Pancreas (tissue), 10 donors: Measurements from ENCODE around the gene CHST5. TPM values are rescaled to one million over a fixed set of nuclear protein-coding genes. Genes with fewer than 3 reads are reported as not detected.
"Not testable (repeated sequence)": the region's sequence is repeated elsewhere in the genome, so short reads cannot be mapped to it uniquely, and the experiment has no call there.

Experiments used
- ATAC-seq, 4 donors: fragments of 200-7000 bp; cut with Tn5 transposase; one replicate each; pipeline versions ENCODE4 v1.8.0 to v1.9.1; 2020; ENCODE audit warnings: mild to moderate bottlenecking in 4 of 4, moderate library complexity in 4 of 4
- DNase-seq, 6 donors: peaks; one replicate each; pipeline ENCODE4 v3.0.0-alpha.2; 2020
- FAIRE-seq: peaks from 2 replicates; lab custom pipeline; 2012; peaks lifted over from hg19 to GRCh38; lab: Jason Lieb, UNC
- H3K27ac ChIP-seq, 4 donors: fragments of 200-600 bp; sonication (generic); 1 replicate in 3 of 4; 2 replicates in 1 of 4; pipeline versions ENCODE4 v1.5.0 to v1.8.0; 2020
- H3K27me3 ChIP-seq, 4 donors: fragments of 200-600 bp; one replicate each; pipeline ENCODE4 v1.8.0; 2021
- H3K36me3 ChIP-seq, 3 donors: fragments of 200-600 bp; sonication (generic) in 1 of 3; one replicate each; pipeline versions ENCODE4 v1.5.0 to v1.8.0; 2020 to 2021
- H3K4me1 ChIP-seq, 3 donors: fragments of 200-600 bp; one replicate each; pipeline ENCODE4 v1.8.0; 2021
- H3K4me3 ChIP-seq, 4 donors: fragments of 200-600 bp; sonication (generic) in 2 of 4; one replicate each; pipeline versions ENCODE4 v1.5.0 to v1.8.0; 2020 to 2021
- H3K9me3 ChIP-seq, 4 donors: fragments of 200-600 bp; one replicate each; pipeline ENCODE4 v1.8.0; 2021
- CTCF ChIP-seq, 4 donors: fragments of 200-600 bp; sonication (generic) in 3 of 4; IDR thresholded peaks; one replicate each; pipeline versions ENCODE4 v1.5.0 to v1.8.0; 2021; ENCODE audit warnings: antibody characterized with exemption in 4 of 4
- WGBS, 2 donors: extraction: QIAGEN DNeasy Blood & Tissue Kit; methylation state at CpG; one replicate each; pipeline ENCODE4 v1.1.7; 2013; 5-methylcytosine and 5-hydroxymethylcytosine counted together
- intact Hi-C, 3 donors: fragments of 100-400 bp; cut with DNase I; formaldehyde crosslinking; loops; one replicate each; pipeline versions ENCODE4 v1.11.1 to v1.14.2; 2022
- polyA plus RNA-seq, 2 donors: library from polyadenylated mRNA; stranded (reverse); fragments of 200-250 nt; gene quantifications; one replicate each; pipeline ENCODE4 v1.2.3, GENCODE V29; 2013
- total RNA-seq, 6 donors: library from RNA; stranded (reverse); fragmentation: NEBNext Ultra II Directional in 4 of 6; extraction: Animal tissue kit (Norgen Biotek cat#: 25700) in 4 of 6; gene quantifications; one replicate each; pipeline versions ENCODE4 v1.2.1 to v1.2.4, GENCODE V29; 2021 to 2023
- donor health status: healthy with polysubstance abuse.
- donor health status: DM: no; HTN: no; CAD: no; lungs with moderate emphysema.
- donor health status: DM: no; HTN: no; CAD: no.
- donor health status: control.
- donor health status: control.
- donor health status: Bipolar disorder and iron deficiency.
- donor health status: DM: yes; HTN: yes; CAD: no.
- donor health status: DM: no; HTN: no; CAD: no.
- donor health status: DM: no; HTN: no; CAD: no.
- donor health status: DM: yes; HTN: yes; CAD: no.

The CHST5 gene
- total and polyA plus RNA-seq, 8 donors, result 0.06 to 0.28 (median 0.15) TPM; not detected in 1

GRCh38 chr16:75546293-75546692 lies 10.4 kb upstream of the CHST5 start:
- H3K27ac ChIP-seq, result no peak overlapping the region
- TF ChIP-seq CTCF (IDR thresholded peaks at IDR 0.05), result no peak
- no peaks in the 10 kb centered on the region for H3K36me3 ChIP-seq
- no peak overlapping the region for H3K4me3 ChIP-seq
- FAIRE-seq (no peak), ATAC-seq (no peak), DNase-seq (no peak)
- H3K27me3 ChIP-seq, result no peaks in the 10 kb centered on the region
- WGBS, 2 donors, result 90 to 96% methylated on average over 7 of the region's 7 CpGs
- intact Hi-C loops, result no loop called here
- no peaks in the 10 kb centered on the region for H3K4me1 ChIP-seq
- H3K9me3 ChIP-seq, result no peaks in the 10 kb centered on the region

GRCh38 chr16:75545879-75546278 lies 10.0 kb upstream of the CHST5 start:
- H3K4me1 ChIP-seq, H3K4me3 ChIP-seq, H3K36me3 ChIP-seq, H3K27me3 ChIP-seq, FAIRE-seq, H3K9me3 ChIP-seq, H3K27ac ChIP-seq, intact Hi-C loops, DNase-seq, ATAC-seq: not testable (repeated sequence)
- no CpG with 5 or more reads among the region's 1 CpG for WGBS, 2 donors

GRCh38 chr16:75542462-75542861 lies 6.6 kb upstream of the CHST5 start:
- FAIRE-seq, H3K27me3 ChIP-seq, intact Hi-C loops, H3K27ac ChIP-seq, H3K4me3 ChIP-seq, H3K9me3 ChIP-seq, DNase-seq, H3K36me3 ChIP-seq, ATAC-seq, H3K4me1 ChIP-seq: not testable (repeated sequence)
- 93% methylated on average over 8 of the region's 8 CpGs for WGBS, 2 donors

GRCh38 chr16:75541236-75541635 lies 5.3 kb upstream of the CHST5 start:
- Histone ChIP-seq H3K27me3 (no peaks in the 10 kb centered on the region), H3K36me3 (no peaks in the 10 kb centered on the region), H3K9me3 (no peaks in the 10 kb centered on the region), H3K4me1 (no peaks in the 10 kb centered on the region), H3K4me3 (no peak overlapping the region), H3K27ac (no peak overlapping the region)
- no peak for TF ChIP-seq CTCF (IDR thresholded peaks at IDR 0.05)
- no peak for ATAC-seq
- no peak for DNase-seq
- no peak for FAIRE-seq
- intact Hi-C loops, result no loop called here
- 67 to 69% methylated on average over 5 of the region's 5 CpGs for WGBS, 2 donors

GRCh38 chr16:75538882-75539565 lies 3.1 kb upstream of the CHST5 start:
- DNase-seq, intact Hi-C loops, H3K4me3 ChIP-seq, H3K4me1 ChIP-seq, FAIRE-seq, H3K27me3 ChIP-seq, H3K9me3 ChIP-seq, H3K27ac ChIP-seq, H3K36me3 ChIP-seq: not testable (repeated sequence)
- 68 to 72% methylated on average over 6 to 8 of the region's 10 CpGs for WGBS, 2 donors
- ATAC-seq, result peak in 3 of 4 donors; percentile 35 to 73 (median 41)

GRCh38 chr16:75537776-75538175 lies 1.9 kb upstream of the CHST5 start:
- TF ChIP-seq CTCF (IDR thresholded peaks at IDR 0.05), result no peak
- no peak for DNase-seq
- H3K36me3 ChIP-seq, result no peaks in the 10 kb centered on the region
- ATAC-seq, result no peak
- FAIRE-seq, result no peak
- no peaks in the 10 kb centered on the region for H3K9me3 ChIP-seq
- intact Hi-C loops, result no loop called here
- H3K27ac ChIP-seq, result no peak overlapping the region
- 84 to 88% methylated on average over 4 of the region's 4 CpGs for WGBS, 2 donors
- H3K27me3 ChIP-seq, result no peaks in the 10 kb centered on the region
- no peaks in the 10 kb centered on the region for H3K4me1 ChIP-seq
- H3K4me3 ChIP-seq, result no peak overlapping the region
